Bronchial epithelial cell (primary cell): ENCODE results near the gene ZNF318. TPM values are rescaled to one million over a fixed set of nuclear protein-coding genes. Genes with fewer than 3 reads are reported as not detected.

ENCODE experiments used
- DNase-seq: peaks from one replicate; pipeline ENCODE4 v3.0.0-alpha.2; 2010; ENCODE audit warnings: low read depth
- FAIRE-seq: peaks from 2 replicates; lab custom pipeline; 2011; peaks lifted over from hg19 to GRCh38; lab: Jason Lieb, UNC
- H3K27me3 ChIP-seq: 2 replicates; pipeline ENCODE4 v1.5.1; 2011; ENCODE audit warnings: low read length; ENCODE audit not compliant: control insufficient read depth, insufficient read depth
- H3K36me3 ChIP-seq: 2 replicates; pipeline ENCODE4 v1.5.1; 2011; ENCODE audit warnings: low read length; ENCODE audit not compliant: control insufficient read depth, insufficient read depth
- H3K4me3 ChIP-seq: 2 replicates; pipeline ENCODE4 v1.5.1; 2011; ENCODE audit warnings: mild to moderate bottlenecking, low read depth, low read length, control low read depth
- total RNA-seq: library from RNA; depleted of rRNA; stranded (reverse); fragments of >200 nt; gene quantifications from 2 replicates; pipeline ENCODE4 v1.2.1, GENCODE V29; 2014
- TF ChIP-seq, protein P1 (sequence below): IDR thresholded peaks from 2 replicates; pipeline ENCODE4 v1.5.1; 2011; ENCODE audit warnings: mild to moderate bottlenecking, moderate library complexity, low read length, control low read depth, inconsistent platforms; ENCODE audit not compliant: insufficient read depth, severe bottlenecking

The ZNF318 gene
- total RNA-seq, 1 donor from 2014 or later = 2.1 TPM

DNA sequence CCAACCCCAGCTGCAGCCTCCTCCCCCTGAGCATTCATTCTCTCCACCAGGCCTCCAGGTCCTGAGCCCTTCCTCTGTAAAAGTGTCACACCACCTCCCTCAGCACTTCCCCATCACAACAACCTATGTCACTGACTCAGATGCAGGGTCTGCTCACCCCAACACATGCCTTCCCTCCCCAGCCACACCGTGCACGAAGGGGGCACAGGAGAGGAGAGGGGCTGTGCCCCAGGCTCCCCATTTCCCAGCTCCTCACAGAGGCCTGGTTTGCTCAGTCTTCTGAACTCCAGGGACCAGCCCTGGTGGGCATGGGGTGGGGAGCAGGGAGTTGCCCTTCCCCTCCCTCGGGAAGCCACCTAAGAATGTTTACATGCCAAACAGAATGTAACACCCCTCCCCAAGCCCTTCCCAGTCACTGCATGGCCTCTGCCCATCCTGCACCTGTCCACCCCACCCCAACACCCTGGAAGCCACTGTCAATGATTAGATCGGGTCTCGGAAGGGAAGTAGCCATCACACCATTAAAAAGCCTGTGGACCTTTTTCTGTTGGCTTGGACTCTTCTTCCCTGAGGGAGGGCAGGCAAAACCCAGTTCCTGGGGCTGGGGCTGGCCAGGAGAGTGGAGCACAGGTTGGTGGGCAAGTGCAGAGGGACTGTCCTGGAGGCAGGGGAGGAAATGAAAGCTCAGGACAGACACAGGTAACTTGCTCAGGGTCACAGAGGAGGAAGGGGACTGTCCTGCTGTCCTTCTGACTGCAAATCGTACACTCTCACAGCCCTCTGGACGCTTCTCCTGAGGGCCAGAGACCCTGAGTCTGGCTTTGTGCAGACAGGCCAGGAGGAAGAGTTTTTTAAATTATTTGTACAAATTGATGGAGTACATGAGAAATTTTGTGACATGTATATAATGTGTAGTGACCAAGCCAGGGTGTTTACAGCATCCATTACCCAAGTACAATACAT is 81.4 kb downstream of the ZNF318 start:
- no peak overlapping the region for H3K4me3 ChIP-seq
- peaks cover 14% of the 10 kb centered on the region for H3K27me3 ChIP-seq
- TF ChIP-seq, protein P1, sequence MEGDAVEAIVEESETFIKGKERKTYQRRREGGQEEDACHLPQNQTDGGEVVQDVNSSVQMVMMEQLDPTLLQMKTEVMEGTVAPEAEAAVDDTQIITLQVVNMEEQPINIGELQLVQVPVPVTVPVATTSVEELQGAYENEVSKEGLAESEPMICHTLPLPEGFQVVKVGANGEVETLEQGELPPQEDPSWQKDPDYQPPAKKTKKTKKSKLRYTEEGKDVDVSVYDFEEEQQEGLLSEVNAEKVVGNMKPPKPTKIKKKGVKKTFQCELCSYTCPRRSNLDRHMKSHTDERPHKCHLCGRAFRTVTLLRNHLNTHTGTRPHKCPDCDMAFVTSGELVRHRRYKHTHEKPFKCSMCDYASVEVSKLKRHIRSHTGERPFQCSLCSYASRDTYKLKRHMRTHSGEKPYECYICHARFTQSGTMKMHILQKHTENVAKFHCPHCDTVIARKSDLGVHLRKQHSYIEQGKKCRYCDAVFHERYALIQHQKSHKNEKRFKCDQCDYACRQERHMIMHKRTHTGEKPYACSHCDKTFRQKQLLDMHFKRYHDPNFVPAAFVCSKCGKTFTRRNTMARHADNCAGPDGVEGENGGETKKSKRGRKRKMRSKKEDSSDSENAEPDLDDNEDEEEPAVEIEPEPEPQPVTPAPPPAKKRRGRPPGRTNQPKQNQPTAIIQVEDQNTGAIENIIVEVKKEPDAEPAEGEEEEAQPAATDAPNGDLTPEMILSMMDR = no peak
- FAIRE-seq (no peak), DNase-seq (no peak)
- no peaks in the 10 kb centered on the region for H3K36me3 ChIP-seq

DNA sequence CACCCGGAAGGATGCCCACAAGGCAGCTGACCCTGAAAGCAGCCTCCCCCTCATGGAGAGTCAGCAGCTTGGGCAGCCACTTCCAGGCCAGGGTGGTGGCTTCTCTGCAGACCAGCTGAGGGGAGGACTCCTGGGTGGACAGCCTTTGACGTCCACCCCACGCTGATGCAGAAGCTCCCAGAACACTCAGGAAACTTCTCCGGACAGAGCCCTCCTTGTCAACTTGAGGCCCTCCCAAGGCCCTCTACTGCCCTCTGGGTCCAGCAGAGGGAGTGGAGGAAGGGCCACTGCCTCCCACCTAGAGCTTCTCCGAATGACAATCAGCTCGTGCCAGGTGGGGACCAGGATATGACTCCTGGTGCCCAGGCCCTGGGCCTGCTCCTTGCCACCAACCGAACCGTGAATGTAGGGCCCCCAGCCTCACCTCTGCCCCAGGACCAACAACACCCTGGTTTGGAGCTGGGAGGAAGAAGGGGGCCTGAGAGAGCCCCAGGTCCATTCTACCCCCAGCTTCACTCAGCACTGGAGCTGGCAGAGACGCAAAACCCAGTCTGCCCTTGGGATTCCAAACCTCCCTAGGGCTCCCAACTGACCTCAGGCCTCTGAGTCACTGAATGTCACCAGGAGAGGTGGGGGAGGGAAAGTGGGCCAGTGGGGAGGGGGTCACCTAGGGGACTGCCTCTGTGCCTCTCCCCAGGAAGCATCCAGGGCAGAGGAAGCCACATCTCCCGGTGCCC is 82.3 kb downstream of the ZNF318 start:
- DNase-seq (no peak), FAIRE-seq (no peak)
- Histone ChIP-seq H3K36me3 (no peaks in the 10 kb centered on the region), H3K27me3 (peaks cover 14% of the 10 kb centered on the region), H3K4me3 (no peak overlapping the region)
- TF ChIP-seq, protein P1 = no peak

DNA sequence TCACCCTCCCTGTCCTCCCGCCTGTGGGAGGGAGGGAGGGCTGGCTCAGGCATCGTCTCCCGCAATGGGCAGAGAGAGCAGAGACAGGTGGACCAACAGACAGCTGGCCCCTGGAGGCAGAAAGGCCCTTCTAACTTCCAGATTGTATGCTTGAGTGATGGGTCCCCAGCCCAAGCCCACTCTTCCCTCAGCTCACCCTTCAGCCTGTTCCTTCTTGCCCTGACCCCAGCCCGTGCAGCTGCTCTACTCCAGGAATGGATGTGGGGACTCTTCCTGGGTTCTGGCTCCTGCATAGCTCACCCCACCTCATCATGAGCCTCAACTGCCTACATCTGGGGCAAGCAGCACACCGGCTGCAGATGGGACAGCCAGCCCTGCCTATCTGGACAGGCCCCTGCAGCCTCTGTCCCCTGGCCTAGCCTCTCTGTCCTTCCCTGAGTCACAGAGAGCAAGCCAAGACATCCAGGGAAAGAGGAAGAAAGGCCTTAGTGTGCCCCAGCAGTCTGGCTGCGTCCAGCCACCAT is 82.9 kb downstream of the ZNF318 start:
- DNase-seq (no peak), FAIRE-seq (no peak)
- Histone ChIP-seq H3K4me3 (no peak overlapping the region), H3K36me3 (no peaks in the 10 kb centered on the region), H3K27me3 (peaks cover 14% of the 10 kb centered on the region)
- TF ChIP-seq, protein P1 = no peak

Other genes starting within 250 kb of the ZNF318 start
- 10.8 and 20.1 TPM in 2 replicates for gene SRF, start 198.4 kb downstream of the ZNF318 start, total RNA-seq
- 29.0 and 36.4 TPM in 2 replicates for gene CUL9, start 187.5 kb downstream of the ZNF318 start, total RNA-seq
- 59.8 and 75.4 TPM in 2 replicates for gene DNPH1, start 140.2 kb downstream of the ZNF318 start, total RNA-seq
- gene TTBK1, start 126.2 kb downstream of the ZNF318 start, total RNA-seq = not detected in 2 replicates
- not detected in 2 replicates for gene SLC22A7, start 71.4 kb downstream of the ZNF318 start, total RNA-seq
- not detected in 2 replicates for gene CRIP3, start 60.8 kb downstream of the ZNF318 start, total RNA-seq
- gene ABCC10, start 57.9 kb upstream of the ZNF318 start, total RNA-seq = 9.7 and 11.0 TPM in 2 replicates
- gene DLK2, start 85.9 kb upstream of the ZNF318 start, total RNA-seq = 4.1 and 8.2 TPM in 2 replicates
- gene TJAP1, start 107.9 kb upstream of the ZNF318 start, total RNA-seq = 6.1 and 6.6 TPM in 2 replicates
- gene LRRC73, start 140.7 kb upstream of the ZNF318 start, total RNA-seq = 0.13 and 0.26 TPM in 2 replicates
- gene YIPF3, start 147.3 kb upstream of the ZNF318 start, total RNA-seq = 62.3 and 83.2 TPM in 2 replicates
- 25.5 and 38.2 TPM in 2 replicates for gene POLR1C, start 147.4 kb upstream of the ZNF318 start, total RNA-seq
- 35.8 and 43.1 TPM in 2 replicates for gene XPO5, start 206.4 kb upstream of the ZNF318 start, total RNA-seq
- 17.4 and 24.3 TPM in 2 replicates for gene POLH, start 206.5 kb upstream of the ZNF318 start, total RNA-seq